ENCODE measurements around the gene APBA1.
"Not testable (repeated sequence)": the region's sequence is repeated elsewhere in the genome, so short reads cannot be mapped to it uniquely, and the experiment has no call there.

APBA1 gene

DNA sequence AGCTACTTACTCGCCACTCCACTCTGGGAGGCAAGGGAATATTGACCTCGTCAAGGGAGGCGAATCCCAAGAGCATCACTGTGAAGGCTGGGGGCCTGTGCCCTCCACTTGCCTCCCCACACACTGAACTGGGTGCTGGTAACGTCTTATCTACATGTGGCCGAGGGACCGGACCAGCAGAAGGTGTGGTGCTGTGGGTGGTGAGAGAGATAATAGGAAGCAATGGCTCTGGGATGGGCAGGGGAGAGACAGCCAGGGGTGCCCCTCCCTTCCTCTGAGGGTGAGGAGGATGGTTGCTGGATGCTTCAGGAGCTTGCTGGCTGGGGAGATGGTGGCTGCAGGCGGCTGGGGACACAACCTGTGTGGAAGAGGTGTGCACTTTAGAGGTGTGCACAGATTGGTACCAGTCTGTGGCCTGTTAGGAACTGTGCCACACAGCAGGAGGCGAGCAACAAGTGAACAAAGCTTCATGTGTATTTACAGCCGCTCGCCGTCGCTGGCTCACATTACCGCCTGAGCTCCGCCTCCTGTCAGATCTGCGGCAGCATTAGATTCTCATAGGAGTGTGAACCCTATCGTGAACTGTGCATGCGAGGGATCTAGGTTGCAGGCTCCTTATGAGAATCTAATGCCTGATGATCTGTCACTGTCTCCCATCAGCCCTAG, 246.9 kb downstream of the APBA1 start:
- H3K4me3 ChIP-seq (ENCODE audit: control insufficient read depth, low read depth, low read length), result no peak overlapping the region
- TF ChIP-seq, protein P1, sequence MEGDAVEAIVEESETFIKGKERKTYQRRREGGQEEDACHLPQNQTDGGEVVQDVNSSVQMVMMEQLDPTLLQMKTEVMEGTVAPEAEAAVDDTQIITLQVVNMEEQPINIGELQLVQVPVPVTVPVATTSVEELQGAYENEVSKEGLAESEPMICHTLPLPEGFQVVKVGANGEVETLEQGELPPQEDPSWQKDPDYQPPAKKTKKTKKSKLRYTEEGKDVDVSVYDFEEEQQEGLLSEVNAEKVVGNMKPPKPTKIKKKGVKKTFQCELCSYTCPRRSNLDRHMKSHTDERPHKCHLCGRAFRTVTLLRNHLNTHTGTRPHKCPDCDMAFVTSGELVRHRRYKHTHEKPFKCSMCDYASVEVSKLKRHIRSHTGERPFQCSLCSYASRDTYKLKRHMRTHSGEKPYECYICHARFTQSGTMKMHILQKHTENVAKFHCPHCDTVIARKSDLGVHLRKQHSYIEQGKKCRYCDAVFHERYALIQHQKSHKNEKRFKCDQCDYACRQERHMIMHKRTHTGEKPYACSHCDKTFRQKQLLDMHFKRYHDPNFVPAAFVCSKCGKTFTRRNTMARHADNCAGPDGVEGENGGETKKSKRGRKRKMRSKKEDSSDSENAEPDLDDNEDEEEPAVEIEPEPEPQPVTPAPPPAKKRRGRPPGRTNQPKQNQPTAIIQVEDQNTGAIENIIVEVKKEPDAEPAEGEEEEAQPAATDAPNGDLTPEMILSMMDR (conservative IDR thresholded peaks at IDR 0.05; ENCODE audit: control insufficient read depth, insufficient read depth, low read depth, low read length), result no peak
- no peak for DNase-seq (ENCODE audit: low read depth)

DNA sequence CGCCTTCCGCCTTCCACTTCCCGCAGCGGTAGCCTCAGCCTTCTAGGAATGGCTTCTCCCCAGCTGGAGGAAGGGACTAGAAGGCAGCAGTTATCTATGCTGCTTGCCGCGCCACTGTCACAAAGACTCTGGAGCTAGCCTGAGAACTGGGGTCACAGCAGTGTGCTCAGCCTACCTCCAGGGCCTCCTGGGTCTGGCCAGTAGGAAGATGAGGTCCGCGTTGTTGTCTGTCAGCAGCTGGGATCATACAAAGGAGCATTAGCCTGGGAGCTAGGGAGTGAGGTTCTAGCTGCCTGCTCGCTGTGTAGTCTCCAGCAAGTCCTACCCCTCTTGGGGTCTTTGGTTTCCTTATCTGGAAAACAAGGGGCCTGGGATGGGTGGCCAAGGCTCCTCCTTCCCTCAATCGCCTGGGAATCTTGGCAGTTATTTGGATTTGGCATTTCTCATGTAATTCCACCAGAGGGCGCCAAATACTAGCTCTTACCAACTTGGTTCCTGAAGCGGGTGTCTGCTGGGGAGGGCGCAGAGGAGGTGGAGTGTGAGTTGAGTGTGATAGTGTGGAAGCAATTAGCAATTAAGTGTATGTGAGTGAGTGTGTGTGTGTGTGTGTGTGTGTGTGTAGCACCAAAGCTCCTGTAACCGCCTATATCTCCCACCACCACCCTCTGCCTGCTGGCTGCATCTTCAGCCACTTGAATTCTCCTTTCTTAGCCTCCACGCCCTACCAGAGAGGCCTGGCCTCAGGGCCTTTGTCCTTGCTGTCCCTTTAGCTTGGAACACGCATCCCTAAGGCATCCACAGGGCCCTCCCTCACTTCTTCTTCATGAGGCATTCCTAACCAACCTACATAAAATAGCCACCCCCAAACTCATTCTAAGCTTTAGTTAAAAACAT, 250.0 kb downstream of the APBA1 start:
- TF ChIP-seq, protein P1 (conservative IDR thresholded peaks at IDR 0.05; ENCODE audit: control insufficient read depth, insufficient read depth, low read depth, low read length), result peak; percentile 67
- no peak overlapping the region for H3K4me3 ChIP-seq (ENCODE audit: control insufficient read depth, low read depth, low read length)

DNA sequence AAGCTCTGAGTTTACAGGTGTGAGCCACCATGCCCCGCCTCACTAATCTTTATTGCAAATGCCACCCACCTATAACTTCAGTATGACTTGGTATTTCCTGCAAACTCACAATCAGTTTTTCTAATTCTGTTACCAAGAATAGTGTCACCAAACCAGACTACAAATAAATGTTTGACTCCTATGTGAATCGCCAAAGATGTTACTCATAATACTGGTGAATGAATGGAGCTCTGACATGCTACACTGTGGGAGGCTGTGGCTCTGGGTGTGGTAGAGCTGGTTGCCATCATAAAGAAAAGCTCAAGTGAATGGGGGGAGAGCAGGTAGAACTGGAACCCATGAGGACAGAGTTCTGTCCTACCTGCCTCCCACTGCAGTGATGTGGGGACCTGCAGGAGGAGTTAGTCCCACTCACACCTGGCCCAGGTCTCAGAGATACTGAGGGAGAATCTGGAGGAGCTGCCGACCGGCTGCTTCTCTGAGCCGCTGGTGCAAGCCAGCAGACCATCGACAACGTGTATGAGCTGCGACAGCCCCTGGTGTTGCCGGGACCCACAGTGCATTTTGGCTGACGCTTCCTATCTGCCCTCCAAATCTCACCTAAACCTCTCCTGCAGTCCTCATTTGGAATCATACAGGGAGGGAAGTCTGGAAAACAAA, 251.4 kb downstream of the APBA1 start:
- TF ChIP-seq, protein P1 (conservative IDR thresholded peaks at IDR 0.05; ENCODE audit: control insufficient read depth, insufficient read depth, low read depth, low read length), result no peak
- no peak for DNase-seq (ENCODE audit: low read depth)
- no peak overlapping the region for H3K4me3 ChIP-seq (ENCODE audit: control insufficient read depth, low read depth, low read length)

More for the DNA sequence above, 250.0 kb downstream of the APBA1 start:
- peak; percentile 67 for DNase-seq (ENCODE audit: low read depth)

DNA sequence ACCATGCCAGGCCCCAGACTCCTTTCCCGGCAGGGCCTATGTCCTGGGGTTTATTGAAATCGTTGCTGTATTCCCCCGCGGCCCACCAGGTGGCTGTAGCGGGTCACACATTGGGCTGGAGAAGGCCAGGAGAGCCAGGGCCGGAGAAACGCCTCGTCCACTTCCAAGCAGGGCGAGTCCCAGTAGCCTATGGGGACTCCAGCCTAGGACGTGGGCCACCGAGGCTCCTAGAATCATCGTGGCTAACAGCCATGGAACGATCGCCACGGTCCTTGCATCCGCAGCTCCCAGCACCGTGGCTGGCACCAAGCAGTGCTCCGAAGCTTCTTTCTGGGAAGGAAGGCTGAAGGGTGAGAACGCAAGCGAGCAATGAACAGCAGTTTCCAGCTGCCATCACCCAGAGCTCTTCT, 259.4 kb downstream of the APBA1 start:
- TF ChIP-seq, protein P1 (conservative IDR thresholded peaks at IDR 0.05; ENCODE audit: control insufficient read depth, insufficient read depth, low read depth, low read length), result peak; percentile 64
- peak; percentile 64 for DNase-seq (ENCODE audit: low read depth)
- H3K4me3 ChIP-seq (ENCODE audit: control insufficient read depth, low read depth, low read length), result peak overlapping the region; percentile 4

DNA sequence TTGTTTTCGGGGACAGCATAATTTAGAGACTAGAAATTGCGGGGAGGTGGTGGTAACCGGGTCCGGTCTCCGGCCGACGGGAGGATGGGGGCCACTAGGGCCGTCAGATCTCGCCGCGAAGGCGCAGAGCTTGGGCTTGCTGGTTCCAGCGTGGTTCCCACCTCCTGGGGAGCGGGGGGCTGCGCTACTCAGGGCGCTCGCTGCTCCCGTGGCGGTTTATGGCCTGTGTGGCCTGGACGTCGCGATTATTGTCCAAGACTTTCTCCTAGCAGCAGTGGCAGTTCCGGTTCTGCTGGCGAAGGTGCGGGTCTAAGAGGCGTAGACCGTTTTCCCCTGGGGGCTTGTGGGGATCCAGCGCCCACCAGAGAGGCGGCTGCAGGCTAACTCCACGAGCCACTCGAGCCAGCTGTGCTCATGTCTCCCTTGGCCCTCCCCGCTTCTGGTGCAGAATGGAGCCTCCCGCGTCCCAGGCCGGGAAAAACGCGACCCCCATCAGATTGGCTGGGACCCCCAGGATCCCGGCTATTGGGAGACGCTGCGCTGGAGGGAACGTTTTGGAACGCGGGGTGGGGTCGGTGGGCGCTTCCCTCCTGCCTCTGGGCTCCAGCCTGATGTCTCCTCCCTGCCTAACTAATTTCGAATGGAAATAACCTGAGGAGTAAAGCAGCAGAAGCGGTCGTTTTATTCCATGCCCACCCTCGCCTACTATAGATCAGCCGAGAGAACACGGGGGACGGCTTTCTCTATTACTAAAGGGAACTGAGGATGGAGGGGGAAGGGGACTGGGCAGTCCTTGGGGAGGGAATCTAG, 260.0 kb downstream of the APBA1 start:
- DNase-seq (ENCODE audit: low read depth), result no peak
- H3K4me3 ChIP-seq (ENCODE audit: control insufficient read depth, low read depth, low read length), result no peak overlapping the region
- TF ChIP-seq, protein P1 (conservative IDR thresholded peaks at IDR 0.05; ENCODE audit: control insufficient read depth, insufficient read depth, low read depth, low read length), result no peak

DNA sequence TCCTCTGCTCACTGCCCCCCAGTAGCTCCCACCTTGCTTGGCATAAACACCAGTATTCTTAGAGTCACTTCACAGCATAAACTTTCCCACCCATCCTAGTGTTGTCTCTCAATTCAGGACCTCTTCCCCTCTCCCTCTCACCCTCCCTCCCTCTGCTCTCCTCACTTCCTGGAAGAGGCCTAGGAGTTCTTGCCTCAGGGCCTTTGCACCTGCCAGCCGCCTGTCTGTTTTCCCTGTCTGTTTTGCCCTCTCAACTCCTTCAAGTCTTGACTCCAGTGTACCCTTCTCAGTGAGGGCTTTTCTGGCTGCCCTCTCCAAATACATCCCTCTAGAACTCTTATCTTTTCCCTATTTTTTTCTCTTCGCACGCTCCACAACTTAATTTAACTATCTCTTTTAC, 260.9 kb downstream of the APBA1 start:
- TF ChIP-seq, protein P1 (conservative IDR thresholded peaks at IDR 0.05; ENCODE audit: control insufficient read depth, insufficient read depth, low read depth, low read length), result no peak
- DNase-seq (ENCODE audit: low read depth), result no peak
- H3K4me3 ChIP-seq (ENCODE audit: control insufficient read depth, low read depth, low read length), result no peak overlapping the region

DNA sequence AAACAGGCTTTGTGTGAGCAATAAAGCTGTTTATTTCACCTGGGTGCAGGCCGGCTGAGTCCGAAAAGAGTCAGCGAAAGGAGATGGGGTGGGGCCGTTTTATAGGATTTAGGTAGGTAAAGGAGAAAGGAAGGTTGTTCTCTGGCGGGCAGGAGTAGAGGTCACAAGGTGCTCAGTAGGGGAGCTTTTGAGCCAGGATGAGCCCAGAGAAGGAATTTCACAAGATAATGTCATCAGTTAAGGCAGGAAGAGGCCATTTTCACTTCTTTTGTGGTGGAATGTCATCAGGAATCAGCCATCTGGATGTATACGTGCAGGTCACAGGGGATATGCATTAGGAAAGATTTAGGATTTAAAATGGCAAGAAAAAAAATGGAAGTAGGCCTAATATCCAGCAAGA, 262.2 kb downstream of the APBA1 start:
- not testable (repeated sequence) for DNase-seq (ENCODE audit: low read depth); H3K4me3 ChIP-seq (ENCODE audit: control insufficient read depth, low read depth, low read length)
